ENCODE data around the gene ORM1.
"Not testable (repeated sequence)": the region's sequence is repeated elsewhere in the genome, so short reads cannot be mapped to it uniquely, and the experiment has no call there.

The ORM1 gene

DNA sequence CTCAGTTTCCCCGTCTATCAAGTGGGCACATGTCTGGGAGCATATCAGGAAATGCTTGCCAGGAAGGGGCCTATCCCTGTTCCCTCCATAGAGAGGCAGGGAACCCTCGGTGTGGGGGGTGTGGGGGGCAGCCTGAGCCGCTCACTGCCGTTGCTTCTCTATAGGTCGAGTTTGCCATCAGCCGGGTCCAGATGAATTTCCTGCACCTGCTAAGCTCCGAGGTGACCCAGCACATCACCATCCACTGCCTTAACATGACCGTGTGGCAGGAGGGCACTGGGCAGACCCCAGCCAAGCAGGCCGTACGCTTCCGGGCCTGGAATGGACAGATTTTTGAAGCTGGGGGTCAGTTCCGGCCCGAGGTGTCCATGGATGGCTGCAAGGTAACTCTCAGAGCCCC is 13.8 kb upstream of the ORM1 start:
- no peak for DNase-seq

DNA sequence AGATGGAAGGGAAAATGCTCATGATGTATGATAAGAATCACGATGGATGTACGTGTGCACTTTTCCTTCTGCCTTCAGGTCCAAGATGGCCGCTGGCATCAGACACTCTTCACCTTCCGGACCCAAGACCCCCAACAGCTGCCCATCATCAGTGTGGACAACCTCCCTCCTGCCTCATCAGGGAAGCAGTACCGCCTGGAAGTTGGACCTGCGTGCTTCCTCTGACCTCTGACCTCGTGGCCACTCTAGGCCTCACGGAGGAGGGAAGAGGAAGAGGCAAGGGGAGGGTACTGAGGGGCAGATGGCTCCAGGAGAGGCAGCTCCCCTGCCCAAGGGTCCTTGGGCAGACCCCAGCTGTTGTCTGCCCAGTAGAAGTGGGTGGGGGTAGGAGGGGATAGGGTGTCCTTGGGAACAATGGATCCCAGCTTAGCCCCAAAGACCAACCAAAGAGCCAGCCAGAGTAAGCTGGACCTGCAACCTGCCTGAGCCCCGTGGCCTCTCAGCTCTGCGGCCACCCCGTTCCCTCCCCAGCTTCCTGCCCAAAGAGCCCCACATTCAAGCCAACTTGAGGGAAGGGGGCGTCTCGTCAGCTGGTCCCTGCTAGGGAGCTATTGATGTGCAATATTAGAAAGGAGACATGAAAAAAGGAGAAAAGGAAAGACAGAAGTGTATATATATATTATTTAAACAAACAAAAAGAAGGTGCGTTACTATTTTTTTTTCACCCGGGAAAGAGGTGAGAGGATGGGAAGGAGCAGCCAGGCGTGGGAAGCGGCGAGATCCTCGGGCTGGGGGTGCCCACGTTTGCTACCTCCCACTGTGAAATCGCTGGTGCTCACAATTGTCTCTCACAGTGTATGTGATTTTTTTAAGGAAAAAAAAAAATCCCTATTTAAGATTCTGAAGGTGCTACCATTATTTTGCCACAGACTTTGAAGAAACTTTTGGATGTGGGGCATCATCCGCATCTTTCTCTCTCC is 12.1 kb upstream of the ORM1 start:
- DNase-seq: no peak

DNA sequence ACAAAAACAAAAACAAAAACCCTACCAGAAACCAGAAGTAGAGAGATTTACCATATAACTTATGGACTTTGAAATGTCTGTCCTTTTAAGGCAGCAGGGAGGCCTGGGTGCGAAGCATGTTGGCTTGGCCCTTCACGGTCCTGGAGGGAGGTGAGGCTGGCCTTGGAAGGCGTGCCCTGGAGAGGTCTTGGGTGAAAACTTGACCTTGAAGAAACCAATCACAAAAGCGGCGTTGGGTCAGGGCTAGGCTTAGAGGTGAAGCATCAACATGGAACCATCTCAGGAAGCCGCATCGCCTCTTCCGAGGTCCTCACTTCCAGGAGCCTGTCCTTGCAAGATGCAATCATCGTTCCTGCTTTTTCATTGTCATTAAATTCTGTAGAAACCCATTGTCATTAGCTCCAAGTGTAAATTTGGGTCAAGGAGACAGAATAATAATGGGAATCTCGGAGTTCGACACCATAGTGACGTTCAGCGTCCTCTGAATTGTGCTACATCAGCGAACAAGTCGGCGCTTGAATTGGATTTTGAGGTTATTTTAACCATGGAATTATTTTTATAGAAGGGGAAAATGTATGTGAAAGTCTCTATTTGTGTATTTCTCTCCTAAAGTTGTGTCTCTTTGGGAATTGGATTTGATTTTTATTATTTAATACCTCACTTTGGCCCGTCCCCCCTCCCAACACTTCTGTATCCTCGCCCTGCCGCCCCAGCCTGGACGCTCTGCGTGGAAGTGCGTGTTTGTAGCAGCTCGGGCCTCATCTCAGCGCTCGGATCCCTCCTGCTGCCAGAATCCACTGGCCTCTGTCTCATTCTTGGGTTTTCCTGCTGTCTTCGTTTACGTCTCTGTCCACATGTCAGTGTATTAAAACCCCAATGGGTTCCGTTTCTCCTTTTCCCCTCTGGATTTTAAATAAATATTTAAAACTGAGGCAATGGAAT is 11.1 kb upstream of the ORM1 start:
- no peak for DNase-seq

DNA sequence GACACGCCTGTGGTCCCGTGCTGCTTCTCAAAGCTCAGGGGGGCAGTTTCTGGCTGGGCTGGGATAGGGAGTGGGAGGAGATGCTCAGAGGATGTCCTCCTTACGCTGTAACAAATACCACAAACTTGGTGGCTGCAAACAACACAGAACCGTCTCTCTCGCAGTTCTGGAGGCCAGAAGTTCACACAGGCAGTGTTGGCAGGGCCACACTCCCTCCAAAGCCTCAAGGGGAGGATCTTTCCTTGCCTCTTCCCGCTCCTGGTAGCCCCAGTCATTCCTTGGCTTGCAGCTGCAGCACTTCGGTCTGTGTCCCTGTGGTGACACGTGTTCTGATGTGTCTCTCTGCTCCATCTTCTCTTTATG is 10.4 kb upstream of the ORM1 start:
- DNase-seq: no peak

DNA sequence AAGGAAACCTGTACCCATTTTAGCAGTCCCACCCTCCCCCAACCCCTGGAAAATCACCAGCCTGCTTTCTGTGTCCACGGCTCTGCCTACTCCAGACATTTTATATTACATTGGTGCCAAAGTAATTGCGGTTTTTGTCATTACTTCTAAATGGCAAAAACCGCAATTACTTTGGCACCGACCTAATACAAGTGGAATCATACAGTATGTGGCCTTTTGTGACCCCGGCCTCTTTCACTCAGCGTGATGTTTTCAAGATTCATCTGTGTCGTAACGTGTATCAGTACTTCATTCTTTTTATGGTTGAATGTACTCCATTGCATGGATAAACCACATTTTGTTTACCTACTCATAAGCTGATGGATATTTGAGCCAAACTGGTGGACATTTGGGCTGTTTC is 9.7 kb upstream of the ORM1 start:
- no peak for DNase-seq

DNA sequence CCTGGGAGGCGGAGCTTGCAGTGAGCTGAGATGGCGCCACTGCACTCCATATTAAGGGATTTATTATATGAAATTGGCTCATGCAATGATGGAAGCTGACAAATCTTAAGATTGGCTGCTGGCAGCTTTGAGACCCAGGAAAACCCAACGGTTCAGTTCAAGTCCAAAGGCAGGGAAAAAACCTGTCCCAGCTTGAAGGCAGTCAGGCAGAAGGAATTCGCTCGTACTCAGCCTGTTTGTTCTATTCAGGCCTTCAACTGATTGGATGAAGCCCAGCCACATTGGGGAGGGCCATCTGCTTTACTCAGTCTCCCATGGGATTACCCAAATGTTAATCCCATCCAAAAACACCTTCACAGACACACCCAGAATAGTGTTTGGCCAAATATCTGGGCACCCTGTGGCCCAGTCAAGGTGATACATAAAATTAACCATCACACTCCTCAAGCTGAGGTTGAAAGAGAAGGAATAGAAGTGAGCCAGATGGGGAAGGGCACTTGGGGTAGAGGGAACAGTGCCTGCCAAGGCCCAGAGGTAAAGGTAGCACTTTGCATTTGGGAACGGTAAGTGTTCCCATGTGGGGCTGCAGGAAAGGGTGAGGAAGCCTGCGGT is 8.5 kb upstream of the ORM1 start:
- DNase-seq: no peak

DNA sequence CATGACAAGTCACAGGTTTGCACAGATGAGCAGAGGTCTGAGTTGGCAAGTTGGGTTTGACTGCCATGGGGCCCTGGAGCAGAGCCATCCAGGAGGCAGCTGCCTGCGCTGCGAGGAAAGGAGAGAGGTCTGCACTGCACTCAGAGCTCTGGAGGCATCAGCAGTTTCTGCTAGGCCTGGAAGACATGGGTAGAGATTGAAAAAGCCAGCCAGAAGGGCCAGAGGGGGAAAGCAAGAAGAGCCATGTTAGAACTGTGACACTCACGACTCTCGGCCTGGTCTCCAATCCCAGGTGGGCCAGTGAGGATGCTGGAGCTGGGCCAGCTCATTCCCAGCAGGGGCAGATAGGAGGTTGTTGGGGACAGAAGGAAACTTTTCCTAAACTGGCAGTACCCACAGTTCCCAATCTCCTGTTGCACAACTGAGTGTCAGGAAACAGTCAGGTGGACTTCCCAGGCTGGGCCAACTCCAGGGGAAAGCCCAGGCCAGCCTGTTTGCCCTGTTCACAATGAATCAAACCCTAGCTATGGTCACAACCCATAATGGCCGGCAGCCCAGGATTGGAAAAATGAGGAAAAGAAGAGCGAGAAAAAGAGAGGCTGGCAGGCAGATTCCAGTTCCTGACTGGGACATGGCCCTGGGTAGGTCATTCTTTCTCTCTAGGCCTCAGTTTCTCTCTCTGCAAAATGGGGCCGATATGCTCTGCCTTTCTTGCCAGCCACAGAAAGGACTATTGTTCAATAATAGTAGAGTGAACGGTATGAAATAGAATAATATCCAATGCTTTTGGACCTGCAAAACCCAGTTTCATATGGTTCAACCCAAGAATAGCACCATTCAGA is 7.8 kb upstream of the ORM1 start:
- DNase-seq: no peak

DNA sequence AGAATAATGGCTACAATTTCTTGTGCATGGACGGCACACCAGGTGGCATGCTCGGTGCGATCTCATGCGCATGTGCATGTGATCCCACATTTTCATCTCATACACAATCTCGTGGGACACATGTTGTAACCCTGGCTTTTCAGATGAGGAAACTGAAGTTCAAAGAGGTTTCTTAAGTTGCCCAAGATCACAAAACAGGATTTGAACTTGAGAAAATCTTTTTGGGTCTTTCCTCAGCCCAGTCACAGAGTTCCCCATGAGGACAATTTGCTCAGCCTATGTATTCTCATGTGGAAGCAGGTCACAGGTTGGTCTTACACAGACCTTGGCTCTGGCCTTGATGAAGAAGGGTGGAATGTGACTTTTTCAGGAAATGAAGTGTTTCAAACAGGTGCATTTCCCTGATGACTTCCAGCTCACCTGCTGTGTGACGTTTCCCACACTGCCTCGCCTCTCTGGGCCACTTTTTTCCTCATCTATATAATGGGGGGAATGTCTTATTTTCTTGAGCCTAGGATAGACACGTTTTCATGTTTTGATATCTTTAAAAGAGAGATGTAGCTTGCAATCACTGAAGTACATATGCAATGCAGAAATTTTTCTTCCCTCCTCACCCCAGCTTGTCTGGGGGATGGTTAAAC is 7.1 kb upstream of the ORM1 start:
- DNase-seq: no peak

DNA sequence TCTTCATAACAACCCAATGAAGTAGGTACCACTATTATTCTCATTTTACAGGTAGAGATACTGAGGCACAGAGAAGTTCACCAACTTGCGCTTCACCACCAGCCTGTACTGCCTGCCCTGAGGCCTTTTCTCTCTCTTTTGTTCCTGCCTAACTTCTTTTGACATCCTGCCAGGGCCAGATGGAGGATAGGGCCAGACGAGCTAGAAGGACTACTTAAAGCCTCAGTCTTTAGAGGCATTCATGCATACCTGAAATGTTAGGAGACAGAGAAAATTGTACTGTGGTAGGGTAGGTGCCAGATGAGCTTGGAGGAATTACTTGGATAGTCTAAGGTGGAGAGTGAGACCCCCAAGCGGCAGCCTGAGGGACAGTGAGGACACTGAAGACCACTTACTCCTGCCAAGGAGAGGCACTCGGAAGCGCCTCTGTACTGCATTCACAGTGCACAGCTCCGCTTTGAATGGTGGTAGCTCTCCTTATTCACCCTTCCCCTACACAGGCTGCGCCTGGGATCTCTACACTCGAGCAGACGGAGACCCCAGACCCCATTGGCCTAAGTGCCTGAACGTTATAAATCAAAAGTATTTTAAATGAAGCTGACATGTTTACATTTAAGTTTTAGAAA is 6.2 kb upstream of the ORM1 start:
- DNase-seq: no peak

DNA sequence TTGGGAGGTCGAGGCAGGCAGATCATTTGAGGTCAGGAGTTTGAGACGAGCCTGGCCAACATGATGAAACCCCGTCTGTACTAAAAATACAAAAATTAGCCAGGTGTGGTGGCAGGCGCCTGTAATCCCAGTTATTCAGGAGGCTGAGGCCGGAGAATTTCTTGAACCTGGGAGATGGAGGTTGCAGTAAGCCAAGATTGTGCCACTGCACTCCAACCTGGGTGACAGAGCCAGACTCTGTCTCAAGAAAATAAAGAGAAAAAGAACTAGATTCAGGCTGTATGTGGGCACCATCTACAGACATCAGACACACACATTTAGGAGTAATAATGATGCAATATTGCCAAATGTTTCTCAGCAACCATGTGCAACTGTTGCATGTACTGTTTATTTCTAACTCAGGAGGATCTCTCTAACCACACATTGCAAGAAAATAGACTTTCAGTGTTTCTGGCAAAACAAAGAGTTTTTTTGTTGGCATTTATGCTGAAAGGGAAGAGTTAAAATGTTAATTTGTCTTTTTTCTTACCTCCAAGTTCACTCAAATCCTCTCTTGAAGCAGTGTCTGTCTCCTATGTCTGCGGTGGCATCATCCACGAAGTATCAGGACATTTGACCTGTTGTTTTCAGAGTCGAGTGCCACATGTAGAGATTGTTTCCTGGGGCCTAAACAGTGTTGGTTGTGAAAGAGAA is 5.1 kb upstream of the ORM1 start:
- no peak for DNase-seq

DNA sequence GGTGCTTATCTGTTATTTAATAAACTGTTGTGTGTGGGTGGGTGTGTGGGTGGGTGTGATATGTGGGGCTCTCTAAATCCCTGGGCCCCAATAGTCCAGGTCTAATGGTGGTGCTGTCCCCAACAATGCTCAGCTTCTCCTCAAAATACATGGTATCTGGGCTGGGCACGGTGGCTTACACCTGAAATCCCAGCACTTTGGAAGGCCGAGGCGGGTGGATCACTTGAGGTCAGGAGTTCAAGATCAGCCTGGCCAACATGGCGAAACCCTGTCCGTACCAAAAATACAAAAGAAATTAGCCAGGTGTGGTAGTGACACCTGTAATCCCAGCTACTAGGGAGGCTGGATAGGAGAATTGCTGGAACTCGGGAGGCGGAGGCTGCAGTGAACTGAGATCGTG is 4.5 kb upstream of the ORM1 start:
- no peak for DNase-seq

DNA sequence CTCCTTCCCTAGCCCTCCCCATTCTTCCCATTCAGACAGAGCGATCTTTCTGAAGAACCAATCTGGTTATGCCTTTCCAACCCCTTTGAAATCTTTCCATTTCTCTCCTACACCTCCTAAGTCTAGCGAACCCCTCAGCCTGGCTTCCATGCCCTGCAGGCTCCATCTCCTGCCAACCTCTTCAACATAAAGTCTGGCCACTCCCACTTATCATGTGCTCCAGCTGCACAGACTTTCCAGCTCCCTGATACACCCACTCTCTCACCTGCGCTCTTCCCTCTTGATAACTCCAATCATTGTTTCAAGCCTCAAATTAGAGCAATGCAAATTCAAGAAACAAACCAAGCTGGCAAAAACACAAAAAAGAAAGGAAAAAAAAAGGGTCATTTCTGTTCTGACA is 3.8 kb upstream of the ORM1 start:
- DNase-seq: no peak

DNA sequence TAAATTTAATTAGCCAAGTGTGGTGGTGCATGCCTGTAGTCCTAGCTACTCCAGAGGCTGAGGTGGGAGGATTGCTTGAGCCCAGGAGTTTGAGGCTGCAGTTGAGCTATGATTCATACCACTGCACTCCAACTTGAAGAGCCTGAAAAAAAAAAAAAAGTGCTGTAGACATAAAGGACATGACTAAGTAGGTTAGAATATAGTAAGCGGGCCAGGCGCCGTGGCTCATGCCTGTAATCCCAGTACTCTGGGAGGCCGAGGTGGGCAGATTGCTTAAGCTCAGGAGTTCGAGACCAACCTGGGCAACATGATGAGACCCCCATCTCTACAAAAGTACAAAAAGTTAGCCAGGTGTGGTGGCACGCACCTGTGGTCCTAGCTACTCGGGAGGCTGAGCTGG is 2.2 kb upstream of the ORM1 start:
- DNase-seq: not testable (repeated sequence)

DNA sequence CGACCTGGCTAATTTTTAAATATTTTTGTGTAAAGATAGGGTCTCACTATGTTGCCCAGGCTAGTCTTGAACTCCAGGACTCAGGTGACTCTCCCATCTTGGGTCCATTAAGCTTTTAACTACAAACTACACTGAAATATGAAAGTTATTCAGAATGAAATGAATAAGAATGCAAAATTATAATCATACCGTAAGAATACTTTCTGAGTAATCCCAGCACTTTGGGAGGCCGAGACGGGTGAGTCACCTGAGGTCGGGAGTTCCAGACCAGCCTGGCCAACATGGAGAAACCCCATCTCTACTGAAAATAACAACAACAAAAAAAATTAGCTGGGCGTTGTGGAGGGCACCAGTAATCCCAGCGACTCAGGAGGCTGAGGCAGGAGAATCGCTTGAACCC is 1.1 kb upstream of the ORM1 start:
- no peak for DNase-seq

DNA sequence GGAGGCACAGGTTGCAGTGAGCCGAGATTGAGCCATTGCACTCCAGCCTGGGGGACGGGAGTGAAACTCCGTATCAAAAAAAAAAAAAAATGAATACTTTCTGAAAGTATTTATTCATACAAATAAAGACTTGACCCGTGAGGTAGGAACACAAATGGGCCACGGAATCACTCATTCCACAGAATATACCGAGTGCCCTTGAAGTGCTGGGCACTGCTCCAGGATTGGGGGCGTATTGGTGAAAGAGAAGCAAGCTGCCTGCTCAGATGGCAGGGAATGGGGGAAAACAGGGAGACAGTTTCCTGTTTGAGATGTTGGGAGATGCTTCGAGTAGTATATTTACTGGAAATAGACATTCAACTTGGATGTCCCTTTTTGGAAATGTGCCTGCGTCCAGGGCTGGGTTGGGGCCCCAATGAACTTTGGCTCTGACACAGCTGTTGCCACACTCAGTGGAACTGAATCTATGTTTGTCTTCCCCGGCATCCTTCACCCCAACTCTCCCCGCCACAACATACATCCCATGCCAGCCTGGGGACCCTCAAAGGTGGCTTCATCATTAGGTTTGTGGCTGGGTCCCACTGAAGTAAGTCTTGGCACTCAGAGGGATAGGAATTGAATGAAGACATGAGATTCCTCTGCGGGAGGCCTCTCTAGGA is 609 bp upstream of the ORM1 start:
- DNase-seq: not testable (repeated sequence)

DNA sequence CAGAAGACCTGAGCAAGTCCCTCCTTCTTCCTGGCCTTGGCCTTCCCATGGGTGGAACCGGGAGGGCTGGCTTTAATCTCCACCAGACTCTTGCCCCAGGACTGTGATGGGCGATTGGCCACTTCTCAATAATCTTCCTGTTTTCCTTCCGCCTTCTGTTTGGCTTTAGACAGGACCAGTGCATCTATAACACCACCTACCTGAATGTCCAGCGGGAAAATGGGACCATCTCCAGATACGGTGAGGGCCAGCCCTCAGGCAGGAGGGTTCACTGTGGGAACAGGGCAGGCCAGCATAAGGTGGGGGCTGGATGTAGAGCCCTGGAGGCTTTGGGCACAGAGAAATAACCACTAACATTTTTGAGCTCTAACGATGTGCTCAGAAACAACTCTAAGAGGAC is 951 bp downstream of the ORM1 start:
- not testable (repeated sequence) for DNase-seq

DNA sequence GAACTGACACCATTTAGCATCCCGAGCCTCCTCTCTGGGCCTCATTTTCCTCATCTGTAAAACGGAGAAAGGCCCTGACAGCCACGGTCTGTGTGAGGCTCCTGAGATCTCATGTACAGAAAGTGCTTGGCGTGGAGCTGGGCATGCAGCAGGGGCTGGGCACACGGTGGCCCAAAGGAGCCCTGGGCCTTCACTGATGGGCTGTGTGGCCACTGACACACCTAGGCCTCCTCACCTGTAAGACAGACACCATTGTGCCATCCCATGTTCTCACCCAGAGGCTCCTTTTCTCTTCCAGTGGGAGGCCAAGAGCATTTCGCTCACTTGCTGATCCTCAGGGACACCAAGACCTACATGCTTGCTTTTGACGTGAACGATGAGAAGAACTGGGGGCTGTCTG is 1.6 kb downstream of the ORM1 start:
- no peak for DNase-seq

DNA sequence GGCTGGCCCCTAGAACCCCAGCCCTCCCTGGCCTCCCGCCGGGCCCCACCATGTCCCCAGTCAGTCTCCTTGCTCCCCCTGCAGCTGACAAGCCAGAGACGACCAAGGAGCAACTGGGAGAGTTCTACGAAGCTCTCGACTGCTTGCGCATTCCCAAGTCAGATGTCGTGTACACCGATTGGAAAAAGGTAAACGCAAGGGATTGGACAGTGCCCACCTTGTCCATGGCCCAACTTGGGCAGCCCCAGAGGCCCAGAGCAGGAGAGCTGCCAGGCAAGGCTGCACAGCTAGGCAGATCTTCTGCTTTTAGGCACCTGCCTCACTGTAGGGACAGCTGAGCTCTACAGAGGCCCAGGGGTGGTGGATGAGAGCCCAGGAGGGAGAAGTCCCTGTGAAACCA is 2.1 kb downstream of the ORM1 start:
- DNase-seq: not testable (repeated sequence)

DNA sequence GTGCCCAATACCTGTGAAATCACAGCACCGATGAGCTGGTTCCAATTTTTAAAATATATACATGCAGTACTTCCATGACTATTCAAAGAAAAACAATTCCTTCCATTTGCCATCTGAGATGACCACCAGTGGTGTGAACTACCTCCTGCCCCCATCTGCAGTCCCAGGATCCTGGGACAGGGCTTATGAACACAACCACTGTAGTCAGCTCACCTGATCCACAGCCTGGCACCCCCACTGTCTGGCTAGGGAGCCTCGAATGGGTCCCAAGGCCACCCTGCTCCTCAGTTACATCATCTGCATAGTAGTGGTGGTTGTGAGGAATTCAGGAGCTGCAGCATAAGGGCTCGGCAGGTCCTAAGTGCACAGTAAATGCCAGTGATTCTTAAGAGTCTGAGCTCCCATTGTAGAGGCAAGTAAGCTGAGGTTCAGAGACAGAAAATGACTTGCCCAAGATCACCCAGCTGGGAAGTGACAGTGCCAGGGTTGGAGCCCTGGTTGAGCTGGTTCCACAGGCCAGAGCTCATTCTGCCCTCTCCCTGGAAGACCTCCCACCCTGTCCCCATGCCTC is 2.9 kb downstream of the ORM1 start:
- not testable (repeated sequence) for DNase-seq

DNA sequence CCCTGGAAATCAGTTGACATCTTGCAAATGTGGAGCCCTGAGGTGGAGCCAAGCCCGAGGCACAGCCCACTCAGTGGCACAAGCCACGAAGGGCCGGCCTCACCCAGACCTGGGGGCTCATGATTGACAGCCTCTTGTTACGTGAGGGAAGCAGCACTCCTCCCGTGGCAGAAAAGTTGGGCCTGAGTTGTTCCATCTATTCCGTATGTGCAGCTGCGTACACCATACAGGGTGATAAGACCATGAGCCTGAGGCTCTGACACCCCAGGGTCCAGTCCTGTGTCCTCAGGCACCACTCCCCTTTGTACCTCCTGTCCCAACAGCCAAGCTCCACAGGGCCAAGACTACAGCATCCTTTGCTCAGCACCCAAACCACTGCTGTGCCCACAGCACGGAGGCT is 4.9 kb downstream of the ORM1 start:
- no peak for DNase-seq
